ENCODE data around the gene GGT7.
A peak's percentile ranks its signal among the peaks of the same experiment; 100 is the strongest.
"Not testable (repeated sequence)": the region's sequence is repeated elsewhere in the genome, so short reads cannot be mapped to it uniquely, and the experiment has no call there.

The GGT7 gene

DNA sequence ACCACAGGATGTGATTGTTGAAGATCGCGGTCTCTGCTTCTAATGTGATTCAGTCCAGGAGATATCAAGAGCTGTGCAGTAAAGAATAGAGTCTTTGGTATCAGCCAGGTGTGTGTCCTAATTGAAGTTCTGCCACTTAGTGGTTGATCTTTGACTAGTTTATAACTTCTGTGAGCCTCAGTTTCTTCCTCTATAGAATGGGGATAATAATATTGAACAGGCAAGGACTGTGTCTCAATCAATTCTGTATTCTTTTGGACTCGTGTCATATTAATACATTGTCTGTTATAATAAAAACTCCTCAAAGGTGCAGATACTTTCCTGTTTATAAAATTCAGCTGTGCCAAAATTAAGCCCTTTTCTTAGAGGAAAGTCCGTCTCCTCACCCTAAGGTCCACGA is 24.1 kb downstream of the GGT7 start:
- DNase-seq (ENCODE audit: low read depth, low spot score) = no peak

DNA sequence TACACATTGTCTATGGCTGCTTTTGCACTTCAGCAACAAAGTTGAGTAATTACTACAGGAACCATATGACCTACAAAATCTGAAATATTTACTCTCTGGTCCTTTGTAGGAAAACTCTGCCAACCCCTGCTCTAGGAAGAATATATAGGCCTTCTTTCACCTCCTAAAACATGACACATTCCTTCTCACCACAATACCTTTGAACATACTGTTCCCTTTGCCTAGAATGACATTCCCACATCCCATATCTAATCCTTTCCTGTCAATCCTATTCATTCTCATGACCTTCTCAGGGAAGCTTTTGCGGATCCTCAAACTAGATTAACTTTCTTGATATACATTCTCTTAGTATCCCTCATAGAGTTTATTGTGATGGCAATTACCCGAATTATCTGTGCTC is 29.2 kb downstream of the GGT7 start:
- DNase-seq (ENCODE audit: low read depth, low spot score) = no peak

DNA sequence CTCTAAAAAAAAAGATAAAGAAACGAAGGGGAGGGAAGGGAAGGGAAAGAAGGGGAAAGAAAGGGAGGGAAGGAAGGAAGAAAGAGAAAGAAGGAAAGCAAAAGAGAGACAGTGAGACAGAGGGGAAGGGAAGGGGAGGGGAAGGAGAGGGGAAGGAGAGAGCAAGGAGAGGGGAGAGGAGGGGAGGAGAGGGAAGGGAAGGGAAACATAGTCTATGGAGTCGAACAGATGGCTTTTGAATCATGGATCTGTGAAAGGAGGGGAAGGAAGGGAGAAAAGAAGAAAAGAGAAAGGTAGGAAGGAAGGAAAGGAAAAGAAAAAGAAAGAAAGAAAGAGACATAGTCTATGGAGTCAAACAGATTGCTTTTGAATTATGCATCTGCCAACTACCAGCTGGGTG is 30.5 kb downstream of the GGT7 start:
- no peak for DNase-seq (ENCODE audit: low read depth, low spot score)

DNA sequence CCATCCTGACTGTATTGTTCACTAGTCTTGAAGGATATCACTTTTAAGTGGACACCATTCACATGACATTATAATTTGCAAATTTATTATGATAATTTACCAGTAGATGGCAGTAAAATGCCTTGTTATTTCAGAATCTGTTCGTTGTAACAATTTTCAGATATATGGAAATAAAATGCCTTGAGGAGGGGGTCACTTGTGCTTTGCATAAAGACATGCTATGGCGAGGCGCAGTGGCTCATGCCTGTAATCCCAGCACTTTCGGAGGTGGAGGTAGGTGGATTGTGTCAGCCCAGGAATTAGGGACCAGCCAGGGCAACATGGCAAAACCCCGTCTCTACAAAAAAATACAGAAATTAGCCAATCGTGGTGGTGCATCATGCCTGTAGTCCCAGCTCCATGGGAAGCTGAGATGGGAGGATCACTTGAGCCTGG is 38.2 kb downstream of the GGT7 start:
- no peak for DNase-seq (ENCODE audit: low read depth, low spot score)

DNA sequence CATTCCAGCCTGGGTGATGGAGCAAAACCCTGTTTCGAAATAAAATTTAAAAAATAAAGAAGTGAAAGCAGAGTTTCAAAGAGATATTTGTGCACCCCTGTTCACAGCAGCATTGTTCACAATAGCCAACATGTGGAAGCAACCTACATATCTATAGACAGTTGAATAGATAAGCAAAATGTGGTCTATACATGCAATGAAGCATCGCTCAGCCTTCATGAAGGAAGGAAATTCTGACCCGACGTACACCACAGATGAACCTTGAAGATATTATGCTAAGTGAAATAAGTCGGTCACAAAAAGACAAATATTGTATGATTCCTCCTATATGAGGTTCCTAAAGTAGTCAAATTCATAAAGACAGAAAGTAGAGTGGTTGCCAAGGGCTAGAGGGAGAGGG is 40.7 kb downstream of the GGT7 start:
- no peak for DNase-seq (ENCODE audit: low read depth, low spot score)

DNA sequence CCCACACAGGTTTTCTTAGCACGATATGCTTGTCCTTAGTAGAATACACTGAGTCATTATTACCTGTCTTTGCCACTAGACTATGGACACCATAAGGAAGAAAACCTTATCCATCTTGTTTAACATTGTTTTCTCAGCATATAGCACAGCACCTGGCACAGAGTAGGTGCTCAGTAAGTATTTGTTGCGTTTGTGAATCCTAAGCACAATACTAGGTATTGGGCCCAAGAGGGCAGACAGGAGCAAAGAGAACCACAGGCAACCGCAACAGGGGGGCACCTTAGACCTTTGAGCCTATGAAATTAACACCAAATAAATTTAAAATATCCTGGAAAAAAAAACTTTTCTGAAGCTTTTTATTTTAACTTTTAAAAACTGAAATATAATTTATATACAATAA is 43.5 kb downstream of the GGT7 start:
- no peak for DNase-seq (ENCODE audit: low read depth, low spot score)

DNA sequence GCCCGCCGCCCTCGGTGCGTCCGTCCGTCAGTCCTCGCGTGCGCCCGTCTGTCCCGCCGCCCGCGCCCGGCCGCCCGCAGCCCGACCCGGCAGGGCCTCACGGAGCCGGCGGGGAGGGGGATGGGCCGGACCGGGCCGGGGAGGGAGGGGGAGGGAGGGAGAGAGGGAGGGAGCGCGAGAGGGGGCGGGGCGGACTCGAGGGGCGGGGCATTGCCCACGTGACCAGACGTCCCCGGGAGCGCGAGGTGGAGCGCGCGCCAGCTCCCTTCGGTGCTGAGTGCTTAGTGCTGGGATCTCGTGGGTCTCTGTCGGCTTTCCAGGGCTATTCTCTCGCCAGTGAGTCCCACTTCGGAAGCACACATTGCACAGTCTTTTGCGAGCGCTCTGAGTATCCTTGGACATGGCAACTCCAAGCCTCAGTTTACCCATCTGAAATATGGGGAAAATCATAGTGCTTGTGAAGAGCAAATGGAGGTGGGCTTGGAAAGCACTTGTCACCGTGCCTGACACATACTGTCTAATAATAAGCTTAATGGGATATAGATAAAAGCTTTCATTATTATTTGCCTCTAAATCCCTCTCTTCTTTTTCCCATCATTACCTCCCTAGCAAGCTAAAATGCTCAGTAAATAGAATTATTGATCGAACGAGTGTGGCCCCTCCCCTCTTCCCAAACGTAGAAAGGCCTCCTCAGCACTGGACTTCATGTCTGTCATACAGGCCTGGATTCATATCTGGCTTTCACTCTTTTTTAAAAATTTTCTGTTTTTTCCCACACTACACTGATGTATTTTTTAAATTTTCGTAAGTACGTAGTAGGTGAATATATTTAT is 46.9 kb downstream of the GGT7 start, which contains the start of gene NCOA6:
Gene NCOA6, minus strand, starts transcription at position 122 of the 833 bp plus-strand sequence. CDS start 43,296 bp downstream, outside the sequence.
- DNase-seq (ENCODE audit: low read depth, low spot score) = peak; percentile 69

DNA sequence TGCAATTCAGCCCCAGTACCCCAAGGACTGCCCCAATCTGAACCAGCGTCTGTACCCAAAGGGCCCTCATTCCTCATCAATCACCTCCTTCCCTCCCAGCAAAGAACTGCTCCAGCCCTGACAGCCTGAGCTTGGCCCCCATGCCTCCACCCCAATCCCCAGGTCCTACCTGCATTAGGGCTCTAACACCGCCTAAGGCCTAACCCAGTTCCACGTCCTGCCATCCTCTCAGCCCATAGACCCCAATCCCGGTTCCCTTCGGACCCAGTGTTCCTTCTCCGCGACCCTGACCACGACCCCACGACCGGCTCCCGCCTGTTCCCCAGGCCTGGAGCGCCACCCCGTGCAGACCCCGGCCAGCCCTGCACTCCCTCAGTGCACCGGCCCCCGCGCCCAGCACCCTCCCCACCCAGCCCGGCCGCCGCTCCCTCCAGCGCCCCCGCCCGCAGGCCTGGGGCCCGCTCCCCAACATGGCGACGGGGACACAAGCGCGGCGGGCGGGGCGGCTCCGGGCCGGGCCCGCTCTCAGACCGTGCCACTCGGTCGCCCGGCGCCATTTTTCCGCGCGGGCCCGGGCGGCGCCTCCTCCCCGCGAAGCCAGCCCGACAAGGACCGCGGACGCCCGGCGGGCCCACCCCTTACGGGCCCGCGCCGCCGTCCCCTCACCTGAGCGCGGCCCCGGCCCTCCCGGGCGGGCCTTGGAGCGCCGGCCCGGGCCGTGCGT is 47.7 kb downstream of the GGT7 start:
- peak; percentile 37 for DNase-seq (ENCODE audit: low read depth, low spot score)

DNA sequence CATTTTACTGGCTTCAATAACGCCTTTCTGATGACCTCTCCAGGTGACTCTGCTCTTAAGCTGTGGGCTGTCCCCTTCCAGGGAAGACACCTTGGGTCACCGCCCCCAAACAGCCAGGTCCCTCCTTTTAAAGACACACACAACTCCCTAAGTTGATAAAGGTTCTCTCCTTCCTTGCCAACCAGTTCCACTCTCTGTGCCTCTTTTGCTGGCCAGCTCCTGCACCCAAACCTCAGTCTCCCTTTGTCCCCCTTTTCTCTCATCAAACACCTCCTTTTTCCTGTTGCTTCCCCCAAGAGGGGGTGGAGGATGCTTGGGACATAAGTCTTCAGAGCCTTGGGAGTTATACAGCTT is 48.2 kb downstream of the GGT7 start:
- DNase-seq (ENCODE audit: low read depth, low spot score) = peak; percentile 42

DNA sequence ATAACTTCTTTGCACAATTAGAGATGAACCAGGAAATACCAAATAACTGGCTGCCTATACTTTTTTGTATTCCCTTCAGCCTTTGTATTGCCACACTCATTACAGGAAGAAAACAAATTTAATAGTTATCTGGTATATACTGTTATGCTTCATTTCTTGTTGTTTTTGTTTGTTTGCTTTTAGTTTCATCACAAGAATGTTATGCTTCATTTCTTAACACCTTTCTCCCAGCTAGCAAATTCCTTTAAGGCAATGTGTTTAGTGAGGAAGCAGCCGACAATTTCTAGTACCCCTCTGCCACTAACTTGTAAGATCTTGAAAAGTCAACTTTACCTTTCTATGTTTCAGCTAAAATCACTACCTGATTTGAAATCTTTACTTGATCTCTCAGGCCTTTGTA is 48.6 kb downstream of the GGT7 start:
- DNase-seq (ENCODE audit: low read depth, low spot score) = no peak

DNA sequence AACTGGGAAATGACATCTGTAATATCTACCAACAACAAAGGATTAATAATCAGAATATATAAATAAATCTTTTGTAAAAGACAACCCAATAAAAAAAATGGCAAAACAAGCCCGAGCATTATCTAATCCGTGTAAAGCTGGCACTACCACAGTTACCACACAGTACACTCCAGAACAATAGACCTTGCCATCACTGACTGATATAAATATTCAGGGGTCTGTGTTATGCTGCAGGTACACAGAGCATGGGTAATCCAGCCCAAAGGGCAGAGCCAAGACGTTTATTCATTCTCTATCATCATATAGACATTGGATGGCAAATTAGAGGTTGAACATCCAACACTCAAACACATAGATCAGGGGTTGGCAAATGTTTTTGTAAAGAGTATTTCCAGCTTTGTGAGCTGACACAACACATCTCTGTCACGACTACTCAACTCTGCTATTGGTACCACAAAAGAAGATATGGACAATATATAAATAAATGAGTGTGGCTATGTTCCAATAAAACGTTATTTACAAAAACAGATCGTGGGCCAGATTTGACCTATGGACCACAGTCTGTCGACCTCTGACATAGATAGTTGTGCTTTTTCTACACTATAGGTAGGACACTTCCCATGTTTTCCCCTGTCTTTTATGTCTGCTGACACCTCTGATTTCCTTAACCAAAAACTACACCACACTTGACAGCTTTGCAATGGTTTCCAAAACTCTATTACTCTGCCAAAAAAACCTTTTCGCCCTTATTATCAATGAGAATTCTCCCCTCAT is 51.7 kb downstream of the GGT7 start:
- DNase-seq (ENCODE audit: low read depth, low spot score) = no peak

DNA sequence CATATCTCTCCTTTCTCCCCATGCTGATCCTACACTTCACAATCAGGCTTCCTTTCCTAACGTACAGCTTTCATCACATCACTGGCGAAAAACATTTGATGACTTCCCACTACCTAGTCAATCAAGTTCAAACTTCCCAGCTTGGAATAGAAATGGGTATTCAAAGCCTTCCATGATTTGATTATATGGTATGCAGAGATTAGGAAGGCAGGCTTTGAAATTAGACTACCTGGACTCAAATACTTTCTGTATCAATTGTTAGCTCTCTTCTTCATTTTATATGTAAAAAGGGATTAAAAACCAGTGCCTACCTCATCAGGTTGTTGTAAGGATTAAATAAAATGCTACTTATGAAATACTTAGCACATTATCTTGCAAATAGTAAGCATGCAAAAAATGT is 54.9 kb downstream of the GGT7 start:
- DNase-seq (ENCODE audit: low read depth, low spot score) = no peak

DNA sequence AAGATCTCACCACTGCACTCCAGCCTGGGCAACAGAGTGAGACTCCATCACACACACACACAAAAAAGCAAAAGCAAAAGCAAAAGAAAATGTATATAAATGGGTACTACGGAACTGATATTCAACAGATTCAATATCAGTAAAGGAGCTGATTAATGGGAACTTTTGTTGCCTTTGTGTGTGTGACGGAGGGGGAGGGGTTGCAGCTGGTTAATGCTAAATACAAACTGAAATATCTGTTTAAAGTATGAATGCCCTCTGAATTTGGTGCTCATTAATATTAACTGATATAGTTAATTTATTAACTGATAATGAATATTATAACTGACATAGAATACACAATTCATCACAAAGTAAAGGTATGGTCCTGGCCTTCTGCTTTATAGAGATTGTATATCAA is 55.6 kb downstream of the GGT7 start:
- DNase-seq (ENCODE audit: low read depth, low spot score) = no peak

DNA sequence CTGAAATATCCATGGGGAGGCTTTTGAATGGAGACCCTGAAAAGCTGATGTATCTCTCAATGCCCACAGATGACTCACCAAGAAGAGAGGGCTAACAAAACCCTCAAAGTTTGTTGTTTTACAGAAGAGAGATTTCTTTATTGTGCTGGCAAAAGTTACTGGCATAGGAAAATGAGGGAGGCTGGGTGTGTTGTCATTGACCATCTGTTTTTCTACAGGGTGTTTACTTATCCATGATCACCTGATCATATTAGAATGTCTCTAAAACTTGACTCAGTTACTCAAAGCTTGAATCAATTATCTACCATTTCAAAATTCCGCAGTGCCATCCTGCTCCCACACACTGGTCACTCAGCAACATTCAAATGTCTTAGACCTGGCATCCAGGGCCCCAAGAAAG is 57.0 kb downstream of the GGT7 start:
- no peak for DNase-seq (ENCODE audit: low read depth, low spot score)

DNA sequence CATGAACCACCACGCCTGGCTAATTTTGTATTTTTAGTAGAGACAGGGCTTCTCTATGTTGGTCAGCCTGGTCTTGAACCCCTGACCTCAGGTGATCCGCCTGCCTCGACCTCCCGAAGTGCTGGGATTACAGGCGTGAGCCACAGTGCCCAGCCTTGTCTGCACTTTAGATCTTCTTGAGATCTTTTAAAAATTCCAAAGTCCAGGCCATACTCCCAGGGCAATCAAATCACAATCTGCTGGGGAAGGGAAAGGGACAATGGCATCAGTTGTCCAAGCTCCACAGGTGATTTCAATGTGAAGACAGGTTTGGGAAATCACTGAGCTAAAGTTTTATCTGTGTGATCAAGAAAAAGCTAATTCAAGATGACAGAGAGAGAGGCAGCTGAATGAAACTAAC is 64.1 kb downstream of the GGT7 start:
- no peak for DNase-seq (ENCODE audit: low read depth, low spot score)

DNA sequence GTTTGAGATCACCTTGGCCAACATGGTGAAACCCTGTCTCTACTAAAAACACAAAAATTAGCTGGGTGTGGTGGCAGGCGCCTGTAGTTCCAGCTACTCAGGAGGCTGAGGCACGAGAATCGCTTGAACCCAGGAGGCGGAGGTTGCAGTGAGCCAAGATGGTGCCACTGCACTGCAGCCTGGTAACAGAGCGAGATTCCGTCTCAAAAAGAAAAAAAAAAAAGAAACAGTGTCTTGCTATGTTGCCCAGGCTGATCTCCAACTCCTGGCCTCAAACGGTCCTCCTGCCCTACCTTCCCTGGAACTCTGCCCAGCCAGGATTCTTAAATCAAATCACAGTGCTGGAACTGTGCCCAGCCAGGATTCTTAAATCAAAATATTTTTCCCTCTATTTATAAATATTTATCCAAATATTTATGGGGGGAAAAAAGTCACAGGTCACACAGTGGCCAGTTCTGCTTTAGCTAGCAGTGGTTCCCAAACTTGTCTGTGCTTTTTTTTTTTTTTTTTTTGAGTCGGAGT is 64.7 kb downstream of the GGT7 start:
- DNase-seq (ENCODE audit: low read depth, low spot score) = not testable (repeated sequence)

DNA sequence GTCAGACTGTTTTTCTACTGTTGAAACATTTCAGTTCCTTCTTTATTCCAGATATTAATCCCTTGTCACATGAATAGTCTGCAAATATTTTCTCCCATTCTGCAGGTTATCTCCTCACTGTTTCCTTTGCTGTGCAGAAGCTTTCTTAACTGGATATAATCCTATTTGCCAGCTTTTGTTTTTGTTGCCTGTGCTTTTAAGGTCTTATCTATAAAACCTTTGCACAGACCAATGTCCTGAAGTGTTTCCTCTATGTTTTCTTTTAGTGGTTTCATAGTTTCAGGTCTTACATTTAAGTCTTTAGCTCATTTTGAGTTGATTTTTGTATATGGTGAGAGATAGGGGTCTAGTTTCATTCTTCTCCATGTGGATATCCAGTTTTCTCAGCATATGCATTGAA is 66.4 kb downstream of the GGT7 start:
- DNase-seq (ENCODE audit: low read depth, low spot score) = no peak

DNA sequence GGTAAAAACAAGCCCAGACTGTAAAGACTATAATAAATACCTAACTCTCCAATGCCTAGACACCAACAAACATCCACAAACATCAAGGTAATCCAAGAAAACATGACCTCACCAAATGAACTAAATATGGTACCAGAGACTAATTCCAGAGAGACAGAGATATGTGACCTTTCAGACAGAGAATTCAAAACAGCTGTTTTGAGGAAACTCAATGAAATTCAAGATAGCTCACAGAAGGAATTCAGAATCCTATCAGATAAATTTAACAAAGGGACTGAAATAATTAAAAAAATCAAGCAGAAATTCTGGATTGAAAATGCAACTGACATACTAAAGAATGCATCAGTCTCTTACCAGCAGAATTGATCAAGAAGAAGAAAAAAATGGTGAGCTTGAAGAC is 73.8 kb downstream of the GGT7 start:
- DNase-seq (ENCODE audit: low read depth, low spot score) = no peak

DNA sequence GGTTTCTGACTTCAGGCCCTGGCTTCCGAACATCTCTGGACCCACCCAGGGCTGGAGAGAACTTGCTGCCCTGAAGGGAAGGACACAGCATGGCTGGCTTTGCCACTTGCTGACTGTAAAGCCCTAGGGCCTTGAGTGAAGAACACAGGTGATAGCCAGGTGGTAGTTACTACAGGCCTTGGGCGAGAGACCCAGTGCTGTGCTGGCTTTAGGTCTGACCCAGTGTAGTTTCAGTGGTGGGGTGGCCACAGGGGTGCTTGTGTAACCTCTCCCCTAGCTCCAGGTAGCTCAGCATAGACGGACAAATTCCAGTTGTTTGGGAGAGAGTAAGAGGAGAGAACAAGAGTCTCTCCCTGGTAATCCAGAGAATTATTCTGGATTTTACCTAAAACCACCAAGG is 74.3 kb downstream of the GGT7 start:
- no peak for DNase-seq (ENCODE audit: low read depth, low spot score)

DNA sequence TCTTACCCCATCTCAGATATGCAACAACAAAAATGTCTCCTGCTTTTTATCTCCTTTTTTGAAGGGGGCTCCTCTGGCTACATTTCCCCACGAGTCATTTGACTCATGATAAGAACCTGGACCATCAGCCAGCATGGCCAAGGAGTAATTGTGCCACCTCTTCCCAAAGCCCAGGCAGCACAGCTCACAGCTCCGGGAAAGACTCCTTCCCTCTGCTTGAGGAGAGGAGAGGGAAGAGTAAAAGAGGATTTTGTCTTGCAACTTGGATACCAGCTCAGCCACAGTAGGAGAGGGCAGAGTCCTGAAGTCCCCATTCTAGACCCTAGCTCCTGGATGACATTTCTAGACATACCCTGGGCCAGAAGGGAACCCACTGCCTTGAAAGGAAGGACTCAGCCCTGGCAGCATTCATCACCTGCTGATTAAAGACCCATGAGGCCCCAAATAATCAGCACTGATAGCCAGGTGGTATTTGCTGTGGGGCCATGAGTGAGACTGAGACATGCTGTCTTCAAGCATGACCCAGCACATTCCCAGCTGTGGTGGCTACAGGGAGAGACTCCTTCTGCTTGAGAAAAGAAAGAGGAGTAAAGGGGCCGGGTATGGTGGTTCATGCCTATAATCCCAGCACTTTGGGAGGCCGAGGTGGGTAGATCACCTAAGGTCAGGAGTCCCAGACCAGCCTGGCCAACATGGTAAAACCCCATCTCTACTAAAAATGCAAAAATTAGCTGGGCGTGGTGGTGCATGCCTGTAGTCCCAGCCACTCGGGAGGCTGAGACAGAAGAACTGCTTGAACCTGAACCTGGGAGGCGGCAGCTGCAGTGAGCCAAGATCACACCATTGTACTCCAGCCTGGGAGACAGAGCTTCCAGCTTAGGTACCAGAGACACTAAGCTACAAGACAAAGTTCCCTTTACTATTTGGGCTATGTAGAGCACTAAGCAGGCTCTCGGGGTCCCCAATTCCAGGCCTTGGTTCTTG is 75.4 kb downstream of the GGT7 start:
- no peak for DNase-seq (ENCODE audit: low read depth, low spot score)
